CD4-positive, alpha-beta T cell treated with Interleukin-4 for 1 hour (primary cell): ENCODE measurements around the gene RAB33A.
"Not testable (repeated sequence)": the region's sequence is repeated elsewhere in the genome, so short reads cannot be mapped to it uniquely, and the experiment has no call there.

Experiments
- DNase-seq, 2 donors: peaks; one replicate each; pipeline ENCODE4 v3.0.0-alpha.2; 2020 to 2022

RAB33A gene

GRCh38 chrX:130173190-130173895 lies 1.6 kb downstream of the RAB33A start:
- DNase-seq = peak; percentile 33 to 46

- no peak for DNase-seq
Measured at GRCh38 chrX:130174045-130174704, 2.4 kb downstream of the RAB33A start.

GRCh38 chrX:130174937-130175336 lies 3.2 kb downstream of the RAB33A start:
- no peak for DNase-seq

- DNase-seq = peak in 1 of 2 donors; percentile 21
Measured at GRCh38 chrX:130176354-130176776, 4.6 kb downstream of the RAB33A start.

GRCh38 chrX:130176942-130177341 lies 5.2 kb downstream of the RAB33A start:
- DNase-seq = no peak

GRCh38 chrX:130179170-130179569 lies 7.4 kb downstream of the RAB33A start:
- no peak for DNase-seq

- DNase-seq = peak in 1 of 2 donors; percentile 29
Measured at GRCh38 chrX:130179579-130180215, 7.9 kb downstream of the RAB33A start.

GRCh38 chrX:130184168-130184567 lies 12.4 kb downstream of the RAB33A start:
- DNase-seq = no peak

- DNase-seq = no peak
Measured at GRCh38 chrX:130184857-130185256, 13.1 kb downstream of the RAB33A start.

GRCh38 chrX:130186651-130187050 lies 14.9 kb downstream of the RAB33A start:
- DNase-seq = no peak

- DNase-seq = no peak
Measured at GRCh38 chrX:130190801-130191200, 19.0 kb downstream of the RAB33A start.

- DNase-seq = no peak
Measured at GRCh38 chrX:130196466-130196865, 24.7 kb downstream of the RAB33A start.

GRCh38 chrX:130197464-130197863 lies 25.7 kb downstream of the RAB33A start:
- DNase-seq = no peak

GRCh38 chrX:130204647-130205046 lies 32.9 kb downstream of the RAB33A start:
- no peak for DNase-seq

- no peak for DNase-seq
Measured at GRCh38 chrX:130211415-130212186, 39.8 kb downstream of the RAB33A start.

- no peak for DNase-seq
Measured at GRCh38 chrX:130212371-130212770, 40.6 kb downstream of the RAB33A start.

- DNase-seq = no peak
Measured at GRCh38 chrX:130213376-130213775, 41.6 kb downstream of the RAB33A start.

GRCh38 chrX:130216320-130216719 lies 44.6 kb downstream of the RAB33A start:
- DNase-seq = peak in 1 of 2 donors; percentile 20

GRCh38 chrX:130224810-130225209 lies 53.0 kb downstream of the RAB33A start:
- DNase-seq = no peak

GRCh38 chrX:130228871-130229270 lies 57.1 kb downstream of the RAB33A start:
- no peak for DNase-seq

- not testable (repeated sequence) for DNase-seq
Measured at GRCh38 chrX:130231184-130231583, 59.4 kb downstream of the RAB33A start.
